Neuronal stem cell (in vitro differentiated cells): ENCODE results near the gene ZNF778. TPM values are rescaled to one million over a fixed set of nuclear protein-coding genes. Genes with fewer than 3 reads are reported as not detected.

ENCODE experiments used
- DNase-seq: peaks from one replicate; pipeline ENCODE4 v3.0.0-alpha.2; 2013; ENCODE audit warnings: low spot score
- H2AFZ ChIP-seq: one replicate; pipeline ENCODE4 v1.6.1; 2013; ENCODE audit warnings: mild to moderate bottlenecking, low read length, inconsistent platforms
- H2AK5ac ChIP-seq: 2 replicates; pipeline ENCODE4 v1.6.1; 2013; ENCODE audit warnings: low read depth, mild to moderate bottlenecking, inconsistent platforms, low read length, moderate library complexity, mixed read lengths
- H2BK120ac ChIP-seq: 2 replicates; pipeline ENCODE4 v1.6.1; 2013; ENCODE audit warnings: low read depth, mild to moderate bottlenecking, inconsistent platforms, low read length, moderate library complexity, mixed read lengths
- H2BK12ac ChIP-seq: one replicate; pipeline ENCODE4 v1.6.1; 2013; ENCODE audit warnings: low read length, inconsistent platforms
- H2BK15ac ChIP-seq: 2 replicates; pipeline ENCODE4 v1.6.1; 2013; ENCODE audit warnings: mild to moderate bottlenecking, low read length, inconsistent platforms, mixed read lengths
- H2BK5ac ChIP-seq: one replicate; pipeline ENCODE4 v1.6.1; 2013; ENCODE audit warnings: inconsistent platforms, mild to moderate bottlenecking, low read length, moderate library complexity
- H3K14ac ChIP-seq: one replicate; pipeline ENCODE4 v1.6.1; 2013; ENCODE audit warnings: low read length, inconsistent platforms
- H3K18ac ChIP-seq: 2 replicates; pipeline ENCODE4 v1.6.1; 2013; ENCODE audit warnings: low read length, inconsistent platforms
- H3K23ac ChIP-seq: 2 replicates; pipeline ENCODE4 v1.6.1; 2013; ENCODE audit warnings: low read depth, mild to moderate bottlenecking, mixed read lengths, low read length, inconsistent platforms; ENCODE audit not compliant: poor library complexity
- H3K27ac ChIP-seq: replicated peaks from 3 replicates; pipeline ENCODE4 v1.5.1; 2013; ENCODE audit warnings: low read length, inconsistent platforms
- H3K27me3 ChIP-seq, 3 experiments: 2 replicates each; pipeline ENCODE4 v1.6.1; 2013; ENCODE audit warnings: low read length in 3 of 3, mild to moderate bottlenecking in 2 of 3, inconsistent platforms in 1 of 3, low read depth in 1 of 3, mixed read lengths in 1 of 3, moderate library complexity in 1 of 3; ENCODE audit not compliant: control insufficient read depth in 3 of 3, insufficient read depth in 3 of 3
- H3K36me3 ChIP-seq, 2 donors: replicated peaks in 1 of 2; 2 replicates each; pipeline ENCODE4 v1.6.1; 2013; ENCODE audit warnings: low read length in 2 of 2; ENCODE audit not compliant: control insufficient read depth in 2 of 2, insufficient read depth in 2 of 2
- H3K4ac ChIP-seq: 2 replicates; pipeline ENCODE4 v1.6.1; 2013; ENCODE audit warnings: inconsistent platforms, mild to moderate bottlenecking, low read length, moderate library complexity
- H3K4me1 ChIP-seq, 2 donors: 1 replicate in 1 of 2; 2 replicates in 1 of 2; pipeline ENCODE4 v1.6.1; 2013; ENCODE audit warnings: low read length in 2 of 2, low read depth in 1 of 2; ENCODE audit not compliant: control insufficient read depth in 2 of 2, insufficient read depth in 1 of 2
- H3K4me2 ChIP-seq: one replicate; pipeline ENCODE4 v1.6.1; 2013; ENCODE audit warnings: mild to moderate bottlenecking, low read length, inconsistent platforms; ENCODE audit not compliant: insufficient read depth, poor library complexity, severe bottlenecking
- H3K4me3 ChIP-seq, 2 donors: 2 replicates each; pipeline ENCODE4 v1.5.1; 2013; ENCODE audit warnings: low read length in 2 of 2, mild to moderate bottlenecking in 2 of 2, inconsistent platforms in 1 of 2, moderate library complexity in 1 of 2
- H3K79me1 ChIP-seq: one replicate; pipeline ENCODE4 v1.6.1; 2013; ENCODE audit warnings: low read depth, mild to moderate bottlenecking, inconsistent platforms, low read length, moderate library complexity
- H3K9ac ChIP-seq: one replicate; pipeline ENCODE4 v1.6.1; 2013; ENCODE audit warnings: mild to moderate bottlenecking, low read depth, low read length, inconsistent platforms; ENCODE audit not compliant: poor library complexity
- H3K9me3 ChIP-seq, 2 donors: replicated peaks in 1 of 2; 2 replicates each; pipeline versions ENCODE3 to v1.6.1; 2013; ENCODE audit warnings: low read length in 2 of 2, mild to moderate bottlenecking in 2 of 2, inconsistent platforms in 1 of 2, low read depth in 1 of 2, mixed read lengths in 1 of 2, moderate library complexity in 1 of 2; ENCODE audit not compliant: control insufficient read depth in 2 of 2, insufficient read depth in 1 of 2
- H4K8ac ChIP-seq: one replicate; pipeline ENCODE4 v1.6.1; 2013; ENCODE audit warnings: low read depth, mild to moderate bottlenecking, inconsistent platforms, low read length, moderate library complexity
- H4K91ac ChIP-seq: one replicate; pipeline ENCODE4 v1.6.1; 2013; ENCODE audit warnings: low read length, low read depth, mild to moderate bottlenecking, inconsistent platforms; ENCODE audit not compliant: poor library complexity
- WGBS, 2 donors: extraction: QIAGEN DNeasy Blood & Tissue Kit; methylation state at CpG; one replicate each; pipeline ENCODE4 v1.1.7; 2013; ENCODE audit warnings: missing lambda C conversion rate in 2 of 2, mixed read lengths in 1 of 2; ENCODE audit not compliant: insufficient read length in 2 of 2, insufficient replicate concordance in 1 of 2; ENCODE audit errors: extremely low coverage in 2 of 2; 5-methylcytosine and 5-hydroxymethylcytosine counted together
- polyA plus RNA-seq, 2 experiments: library from polyadenylated mRNA; stranded (reverse); fragments of 200-250 nt; gene quantifications; one replicate each; pipeline ENCODE4 v1.2.3, GENCODE V29; 2013

The ZNF778 gene
- 7.7 TPM for polyA plus RNA-seq (2013, experiment 1 of 2)
- polyA plus RNA-seq (2013, experiment 2 of 2) = 8.7 TPM

DNA sequence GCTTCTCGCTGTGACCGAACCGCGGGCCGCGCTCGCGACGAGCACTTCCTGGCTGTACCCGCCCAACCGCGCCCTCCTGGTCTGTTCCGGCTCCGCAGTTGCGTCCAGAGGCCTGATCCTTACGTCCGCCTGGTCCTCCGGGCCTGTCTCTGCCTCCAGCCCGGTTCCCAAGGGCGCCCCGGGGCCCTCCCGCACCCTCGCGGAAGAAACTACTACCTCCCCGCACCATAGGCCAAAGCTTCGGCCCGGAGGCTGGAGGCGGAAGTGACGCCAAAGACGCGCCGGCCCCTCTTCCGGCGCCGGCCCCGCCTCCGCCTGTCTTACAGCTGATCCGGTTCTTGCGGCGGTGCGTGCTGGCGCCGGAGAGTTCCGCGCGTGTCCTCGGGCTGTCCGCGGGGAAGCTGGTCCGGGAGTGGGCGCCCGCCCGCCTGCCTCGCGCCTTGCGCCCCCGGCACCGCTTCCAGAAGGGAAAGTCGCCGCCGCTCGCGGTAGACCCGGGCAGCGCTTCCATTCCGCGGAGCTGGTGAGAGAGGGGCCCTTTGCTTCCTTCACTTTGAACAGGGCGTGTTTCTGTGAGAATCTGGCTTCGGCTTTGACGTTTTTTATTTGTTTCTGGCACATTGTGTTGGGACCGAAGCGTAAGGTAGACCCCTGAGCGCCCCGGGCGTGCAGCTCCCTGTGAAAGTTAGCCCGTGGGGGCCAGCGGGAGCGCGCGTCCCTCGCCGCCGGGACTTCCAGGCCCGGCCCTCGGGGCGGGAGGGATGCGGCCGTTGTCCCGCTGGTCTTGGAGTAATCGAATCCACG, at the start of gene ZNF778:
Gene ZNF778 (plus strand): TSS at position 316 of the 804 bp plus-strand sequence. CDS start 3,425 bp downstream, outside the sequence.
- Histone ChIP-seq H2BK5ac (no peak within 1 kb of the TSS), H3K9me3 (no peaks in the 10 kb centered on the region), H3K79me1 (peaks cover 4% of the 10 kb centered on the region), H3K23ac (peak within 1 kb of the TSS; percentile 80), H3K4me3 (peak within 1 kb of the TSS; percentile 92 to 97), H2AK5ac (no peak within 1 kb of the TSS), H3K4me1 (peaks cover 3 to 4% of the 10 kb centered on the region in 2 donors), H3K27me3 (peaks cover 0 to 2% (median 0%) of the 10 kb centered on the region in 3 experiments), H3K4me2 (peak within 1 kb of the TSS; percentile 82), H3K9ac (peak within 1 kb of the TSS; percentile 91), H4K8ac (peak within 1 kb of the TSS; percentile 88), H3K27ac (peak within 1 kb of the TSS; percentile 36), H3K18ac (peak within 1 kb of the TSS; percentile 97), H2BK120ac (no peak within 1 kb of the TSS), H3K14ac (no peak within 1 kb of the TSS), H2AFZ (peak within 1 kb of the TSS; percentile 100), H3K4ac (no peak within 1 kb of the TSS), H2BK15ac (no peak within 1 kb of the TSS), H2BK12ac (no peak within 1 kb of the TSS), H4K91ac (no peak within 1 kb of the TSS), H3K36me3 (peaks cover 11 to 23% of the 10 kb centered on the region in 2 donors)
- whole genome bisulfite sequencing, 2 donors = no CpG with 5 or more reads among the region's 91 CpGs
- DNase-seq = peak; percentile 72

DNA sequence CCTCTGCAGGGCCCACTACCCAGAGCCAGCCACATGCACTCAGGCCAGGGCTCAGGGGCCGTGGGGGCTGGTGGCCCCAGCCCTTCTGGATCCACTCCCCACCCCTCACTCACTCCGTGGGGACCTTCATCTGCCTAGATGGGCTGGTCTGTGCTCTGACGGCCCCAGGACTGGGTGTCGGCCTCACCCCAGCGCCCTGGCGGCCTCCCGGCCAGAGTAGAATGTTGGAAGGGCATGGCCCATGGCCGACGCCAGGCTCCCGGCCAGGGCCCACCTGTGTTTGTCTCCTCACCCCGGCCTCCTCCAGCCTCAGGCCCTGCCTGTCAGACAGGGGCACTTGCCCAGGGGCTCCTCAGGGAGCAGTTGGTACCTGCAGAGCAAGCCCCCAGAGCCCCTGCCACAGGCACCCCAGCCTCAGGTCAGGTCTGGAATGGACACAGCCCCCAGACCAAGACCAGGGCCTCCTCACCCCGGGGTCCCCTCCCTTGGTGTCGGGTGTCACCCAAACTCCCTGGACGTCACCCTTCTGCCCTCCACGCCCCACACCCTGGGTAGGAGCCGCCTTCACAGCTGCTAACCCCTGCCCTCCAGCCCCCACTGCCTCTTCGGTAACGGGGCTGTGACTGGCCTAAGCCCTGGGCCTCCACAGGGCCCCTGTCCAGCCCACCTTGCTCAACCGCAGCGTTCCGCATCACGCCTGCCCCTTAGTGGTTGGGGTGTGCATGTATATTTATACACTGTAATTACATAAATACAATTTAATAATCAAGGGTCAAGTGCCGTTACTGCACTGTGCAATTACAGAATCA, 48.9 kb upstream of the ZNF778 start:
- Histone ChIP-seq H2AFZ (no peak overlapping the region), H2BK12ac (peak overlapping the region; percentile 58), H3K4me1 (peaks cover 27 to 33% of the 10 kb centered on the region in 2 donors), H3K27me3 (peaks cover 2 to 51% (median 16%) of the 10 kb centered on the region in 3 experiments), H3K36me3 (no peaks in the 10 kb centered on the region), H4K8ac (no peak overlapping the region), H3K18ac (peak overlapping the region; percentile 77), H3K14ac (no peak overlapping the region), H3K4me3 (no peak overlapping the region), H3K4ac (peak overlapping the region; percentile 23), H2AK5ac (peak overlapping the region; percentile 94), H4K91ac (no peak overlapping the region), H3K27ac (no peak overlapping the region), H3K23ac (no peak overlapping the region), H3K9ac (no peak overlapping the region), H2BK15ac (peak overlapping the region; percentile 96), H3K4me2 (no peak overlapping the region), H3K9me3 (no peaks in the 10 kb centered on the region), H3K79me1 (no peaks in the 10 kb centered on the region), H2BK5ac (no peak overlapping the region), H2BK120ac (peak overlapping the region; percentile 81)
- DNase-seq = no peak
- WGBS, 2 donors = no CpG with 5 or more reads among the region's 23 CpGs

DNA sequence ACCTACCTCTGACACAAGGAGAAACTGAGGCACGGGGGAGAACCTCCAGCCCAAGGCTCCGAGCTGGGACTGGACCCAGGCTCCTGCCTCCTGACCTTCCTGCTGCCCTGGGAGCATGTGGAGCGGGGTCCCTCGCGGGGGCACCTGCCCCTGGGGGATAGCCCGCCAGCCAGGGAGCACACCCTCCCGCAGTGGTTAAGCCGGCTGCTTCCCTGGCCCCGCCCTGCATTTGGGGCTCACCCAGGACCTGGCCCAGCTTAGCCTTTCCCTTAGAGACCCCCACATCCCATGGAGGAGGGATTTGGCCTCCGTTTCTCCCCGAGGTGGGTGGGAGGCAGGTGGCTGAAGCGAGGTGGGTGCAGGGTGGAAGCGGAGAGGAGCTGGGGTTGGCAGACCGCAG, 47.7 kb upstream of the ZNF778 start:
- Histone ChIP-seq H2AFZ (no peak overlapping the region), H4K91ac (no peak overlapping the region), H3K14ac (peak overlapping the region; percentile 82), H3K4ac (no peak overlapping the region), H3K18ac (peak overlapping the region; percentile 51), H2BK12ac (no peak overlapping the region), H3K23ac (no peak overlapping the region), H3K36me3 (no peaks in the 10 kb centered on the region), H3K4me1 (peaks cover 29% of the 10 kb centered on the region in 2 donors), H2BK5ac (no peak overlapping the region), H2AK5ac (peak overlapping the region; percentile 89), H3K79me1 (no peaks in the 10 kb centered on the region), H3K4me3 (no peak overlapping the region), H3K27ac (no peak overlapping the region), H2BK15ac (no peak overlapping the region), H2BK120ac (no peak overlapping the region), H3K4me2 (no peak overlapping the region), H4K8ac (peak overlapping the region; percentile 50), H3K9ac (no peak overlapping the region), H3K27me3 (peaks cover 2 to 62% (median 16%) of the 10 kb centered on the region in 3 experiments), H3K9me3 (no peaks in the 10 kb centered on the region)
- no peak for DNase-seq
- WGBS, 2 donors = no CpG with 5 or more reads among the region's 14 CpGs
